Kidney (tissue), 14 donors: ENCODE results near the gene PPFIA2. TPM values are rescaled to one million over a fixed set of nuclear protein-coding genes. Genes with fewer than 3 reads are reported as not detected.

Source experiments
- DNase-seq, 5 donors: peaks; one replicate each; pipeline ENCODE4 v3.0.0-alpha.2; 2013 to 2020
- FAIRE-seq: peaks from 2 replicates; lab custom pipeline; 2012; peaks lifted over from hg19 to GRCh38; lab: Jason Lieb, UNC
- H3K27ac ChIP-seq, 2 donors: one replicate each; pipeline ENCODE4 v1.7.0; 2013; ENCODE audit warnings: low read depth in 2 of 2, low read length in 2 of 2, inconsistent platforms in 1 of 2
- H3K27me3 ChIP-seq: one replicate; pipeline ENCODE4 v1.7.1; 2013; ENCODE audit warnings: low read length, inconsistent platforms; ENCODE audit not compliant: control insufficient read depth, insufficient read depth
- H3K36me3 ChIP-seq, 3 donors: one replicate each; pipeline versions ENCODE4 v1.7.0 to v1.7.1; 2013; ENCODE audit warnings: low read length in 3 of 3, control low read depth in 1 of 3, inconsistent platforms in 1 of 3; ENCODE audit not compliant: insufficient read depth in 3 of 3, control insufficient read depth in 2 of 3
- H3K4me1 ChIP-seq, 3 donors: one replicate each; pipeline versions ENCODE4 v1.7.0 to v1.7.1; 2013; ENCODE audit warnings: low read length in 3 of 3, inconsistent platforms in 1 of 3, low read depth in 1 of 3; ENCODE audit not compliant: control insufficient read depth in 2 of 3, insufficient read depth in 2 of 3
- H3K4me3 ChIP-seq, 3 donors: one replicate each; pipeline versions ENCODE4 v1.7.0 to v1.8.1; 2013; ENCODE audit warnings: low read length in 3 of 3, control low read depth in 1 of 3, inconsistent platforms in 1 of 3
- H3K9ac ChIP-seq, 3 donors: one replicate each; pipeline versions ENCODE4 v1.7.0 to v1.7.1; 2013; ENCODE audit warnings: low read length in 3 of 3, control low read depth in 1 of 3, inconsistent platforms in 1 of 3
- H3K9me3 ChIP-seq, 3 donors: one replicate each; pipeline versions ENCODE4 v1.7.0 to v1.7.1; 2013; ENCODE audit warnings: low read length in 3 of 3, control low read depth in 1 of 3, inconsistent platforms in 1 of 3; ENCODE audit not compliant: control insufficient read depth in 2 of 3, insufficient read depth in 1 of 3
- intact Hi-C: fragments of 100-400 bp; cut with DNase I; formaldehyde crosslinking; loops from one replicate; pipeline ENCODE4 v1.11.1; 2022
- polyA plus RNA-seq: library from polyadenylated mRNA; stranded (reverse); fragments of 350-450 nt; fragmentation: Illumina TruSeq; extraction: RNeasy Lipid Tissue Mini Kit (QIAGEN cat#74804); gene quantifications from one replicate; pipeline ENCODE4 v1.2.3, GENCODE V29; 2014; ENCODE audit warnings: low read depth, low replicate concordance; ENCODE audit not compliant: insufficient read depth
- total RNA-seq: library from RNA; stranded (reverse); fragmentation: NEBNext Ultra II Directional; extraction: Animal tissue kit (Norgen Biotek cat#: 25700); gene quantifications from one replicate; pipeline ENCODE4 v1.2.1, GENCODE V29; 2021
- TF ChIP-seq, protein P1 (sequence below): IDR thresholded peaks from 3 replicates; pipeline ENCODE4 v1.5.1; 2012; ENCODE audit warnings: mild to moderate bottlenecking, moderate library complexity, borderline replicate concordance; ENCODE audit not compliant: insufficient read depth; ENCODE audit errors: extremely low read depth
- donor health status: control.
- donor health status: control.
- donor health status: control.
- donor health status: control.
- donor health status: control.
- donor health status: DM: yes; HTN: yes; CAD: no.
- donor health status: Normal renal cell carcinoma (clear cell type).

The PPFIA2 gene
- total and polyA plus RNA-seq, 2 donors from 2014 or later = 2.8 to 9.4 TPM

DNA sequence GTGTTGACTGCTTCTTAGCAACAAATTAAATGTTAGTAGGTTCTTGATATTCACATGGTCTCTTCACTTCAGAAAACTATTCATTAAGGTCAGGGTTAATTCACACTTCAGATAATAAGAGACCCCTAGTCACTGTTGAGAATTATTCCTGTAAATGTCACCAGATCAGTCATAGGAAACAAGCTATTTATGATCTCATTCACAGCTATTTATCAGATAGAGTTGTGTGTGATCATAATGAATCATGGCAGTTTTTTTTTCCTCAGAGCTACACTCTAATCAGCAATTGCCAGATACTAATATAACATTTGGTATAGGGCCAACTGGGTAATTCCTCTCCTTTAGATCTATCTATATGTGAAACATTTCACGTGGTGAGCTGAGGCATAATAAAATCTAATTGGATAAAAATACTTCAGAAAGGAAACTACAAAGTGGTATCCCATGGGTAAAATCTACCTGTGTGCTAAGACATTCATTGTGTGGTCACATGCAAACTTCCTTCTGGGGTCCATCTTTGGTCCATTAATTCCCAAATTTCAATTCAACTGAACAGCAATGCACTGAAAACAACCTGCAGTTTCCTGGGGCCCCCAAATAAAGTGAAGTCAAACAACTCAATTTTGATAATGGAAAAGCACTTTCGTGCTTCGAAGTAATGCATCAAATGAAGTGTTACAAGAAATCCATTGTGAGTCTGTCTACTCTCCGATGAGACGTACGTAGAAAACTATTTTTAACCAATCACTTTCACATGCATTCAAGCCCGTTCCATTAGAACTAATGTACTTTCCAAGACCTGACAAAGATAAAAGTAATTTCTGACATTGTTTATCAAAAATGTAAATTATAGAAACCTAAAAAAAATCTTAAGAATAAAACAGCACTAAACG is 484.3 kb downstream of the PPFIA2 start:
- no peak for FAIRE-seq
- Histone ChIP-seq H3K27ac (no peak overlapping the region), H3K36me3 (no peaks in the 10 kb centered on the region), H3K27me3 (no peaks in the 10 kb centered on the region), H3K9me3 (no peaks in the 10 kb centered on the region), H3K4me1 (no peaks in the 10 kb centered on the region), H3K4me3 (no peak overlapping the region), H3K9ac (no peak overlapping the region)
- TF ChIP-seq, protein P1, sequence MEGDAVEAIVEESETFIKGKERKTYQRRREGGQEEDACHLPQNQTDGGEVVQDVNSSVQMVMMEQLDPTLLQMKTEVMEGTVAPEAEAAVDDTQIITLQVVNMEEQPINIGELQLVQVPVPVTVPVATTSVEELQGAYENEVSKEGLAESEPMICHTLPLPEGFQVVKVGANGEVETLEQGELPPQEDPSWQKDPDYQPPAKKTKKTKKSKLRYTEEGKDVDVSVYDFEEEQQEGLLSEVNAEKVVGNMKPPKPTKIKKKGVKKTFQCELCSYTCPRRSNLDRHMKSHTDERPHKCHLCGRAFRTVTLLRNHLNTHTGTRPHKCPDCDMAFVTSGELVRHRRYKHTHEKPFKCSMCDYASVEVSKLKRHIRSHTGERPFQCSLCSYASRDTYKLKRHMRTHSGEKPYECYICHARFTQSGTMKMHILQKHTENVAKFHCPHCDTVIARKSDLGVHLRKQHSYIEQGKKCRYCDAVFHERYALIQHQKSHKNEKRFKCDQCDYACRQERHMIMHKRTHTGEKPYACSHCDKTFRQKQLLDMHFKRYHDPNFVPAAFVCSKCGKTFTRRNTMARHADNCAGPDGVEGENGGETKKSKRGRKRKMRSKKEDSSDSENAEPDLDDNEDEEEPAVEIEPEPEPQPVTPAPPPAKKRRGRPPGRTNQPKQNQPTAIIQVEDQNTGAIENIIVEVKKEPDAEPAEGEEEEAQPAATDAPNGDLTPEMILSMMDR = no peak
- DNase-seq = no peak
- intact Hi-C loops = no loop called here

DNA sequence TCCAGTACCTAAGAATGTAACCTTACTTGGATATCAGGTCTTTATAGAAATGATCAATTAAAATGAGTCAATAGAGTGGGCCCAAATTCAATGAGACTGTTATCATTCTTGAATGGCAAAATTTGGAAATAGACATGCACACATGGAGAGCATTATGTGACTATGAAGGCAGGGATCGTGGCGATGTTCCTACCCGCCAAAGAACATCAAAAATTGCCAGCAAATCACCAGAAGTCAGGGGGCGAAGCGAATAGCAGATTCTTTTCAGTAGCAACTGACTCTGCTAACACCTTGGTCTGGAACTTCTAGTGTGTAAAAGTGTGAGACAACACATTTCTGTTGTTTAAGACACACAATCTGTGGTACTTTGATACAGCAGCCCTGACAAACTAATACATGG is 488.8 kb downstream of the PPFIA2 start:
- Histone ChIP-seq H3K27ac (no peak overlapping the region), H3K27me3 (no peaks in the 10 kb centered on the region), H3K4me3 (no peak overlapping the region), H3K4me1 (no peaks in the 10 kb centered on the region), H3K36me3 (no peaks in the 10 kb centered on the region), H3K9ac (no peak overlapping the region), H3K9me3 (no peaks in the 10 kb centered on the region)
- TF ChIP-seq, protein P1 = no peak
- DNase-seq (no peak), FAIRE-seq (no peak)
- intact Hi-C loops = no loop called here

DNA sequence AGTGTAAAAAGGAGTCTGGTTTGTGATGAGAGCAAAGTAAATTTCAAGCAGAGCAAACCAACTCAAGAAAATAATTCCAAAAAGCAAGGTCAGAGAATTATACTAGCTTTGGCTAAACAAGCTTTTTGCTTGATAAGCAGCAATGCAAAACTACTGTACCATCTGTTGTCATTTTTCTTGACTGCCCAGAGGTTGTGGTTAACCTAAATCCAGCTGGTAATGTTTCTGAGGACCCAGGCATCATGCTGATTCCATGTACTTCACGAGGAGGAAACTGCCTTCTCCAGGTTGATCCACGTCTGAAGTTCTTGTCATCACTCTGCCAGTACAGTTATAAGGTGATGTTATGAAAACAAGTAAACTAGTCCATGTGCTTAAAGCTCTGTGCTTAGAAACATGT is 496.1 kb downstream of the PPFIA2 start:
- intact Hi-C loops = no loop called here
- H3K9ac ChIP-seq = no peak overlapping the region
- DNase-seq (no peak), FAIRE-seq (no peak)
- H3K9me3 ChIP-seq = no peaks in the 10 kb centered on the region
- H3K36me3 ChIP-seq = no peaks in the 10 kb centered on the region
- H3K27ac ChIP-seq = no peak overlapping the region
- TF ChIP-seq, protein P1 = no peak
- no peak overlapping the region for H3K4me3 ChIP-seq
- no peaks in the 10 kb centered on the region for H3K27me3 ChIP-seq
- H3K4me1 ChIP-seq = no peaks in the 10 kb centered on the region
